HEK293 (cell line): Measurements from ENCODE around the gene GPHA2.

Experiments used
- HOXD13 ChIP-seq: sonication (generic); formaldehyde crosslinking; IDR thresholded peaks from 2 replicates; pipeline ENCODE4 v1.8.0; 2022; ENCODE audit warnings: missing genetic modification reagents, borderline replicate concordance
- KLF9 ChIP-seq: fragments of 450-650 bp; formaldehyde crosslinking; IDR thresholded peaks from 2 replicates; pipeline ENCODE4 v1.5.1; 2016; ENCODE audit warnings: missing biosample characterization, missing genetic modification characterization, low read depth
- TSHZ1 ChIP-seq: fragments of 450-650 bp; formaldehyde crosslinking; IDR thresholded peaks from 2 replicates; pipeline ENCODE4 v1.5.1; 2016; ENCODE audit warnings: missing biosample characterization, missing genetic modification characterization, borderline replicate concordance
- ZNF10 ChIP-seq: fragments of 450-650 bp; formaldehyde crosslinking; IDR thresholded peaks from 2 replicates; pipeline ENCODE4 v1.5.1; 2017; ENCODE audit warnings: missing biosample characterization, missing genetic modification characterization
- ZNF114 ChIP-seq: fragments of 450-650 bp; formaldehyde crosslinking; IDR thresholded peaks from 2 replicates; pipeline ENCODE4 v1.5.0; 2017; ENCODE audit warnings: missing biosample characterization, missing genetic modification characterization
- ZNF23 ChIP-seq: fragments of 450-650 bp; formaldehyde crosslinking; IDR thresholded peaks from 2 replicates; pipeline ENCODE4 v1.5.1; 2016; ENCODE audit warnings: missing biosample characterization, missing genetic modification characterization, borderline replicate concordance
- ZNF350 ChIP-seq: fragments of 450-650 bp; formaldehyde crosslinking; IDR thresholded peaks from 2 replicates; pipeline ENCODE4 v1.5.0; 2017; ENCODE audit warnings: missing biosample characterization, mild to moderate bottlenecking, missing genetic modification characterization
- TF ChIP-seq, protein P1 (sequence below): fragments of 450-650 bp; formaldehyde crosslinking; IDR thresholded peaks from 2 replicates; pipeline ENCODE4 v1.5.1; 2016; ENCODE audit warnings: missing biosample characterization, missing genetic modification characterization
- TF ChIP-seq, protein P2 (sequence below): fragments of 450-650 bp; formaldehyde crosslinking; IDR thresholded peaks from 2 replicates; pipeline ENCODE4 v1.5.1; 2016; ENCODE audit warnings: missing biosample characterization, missing genetic modification characterization
- TF ChIP-seq, protein P3 (sequence below): fragments of 450-650 bp; formaldehyde crosslinking; IDR thresholded peaks from 2 replicates; pipeline ENCODE4 v1.5.1; 2016; ENCODE audit warnings: missing biosample characterization, missing genetic modification characterization, low read depth

- TF ChIP-seq, protein P1, sequence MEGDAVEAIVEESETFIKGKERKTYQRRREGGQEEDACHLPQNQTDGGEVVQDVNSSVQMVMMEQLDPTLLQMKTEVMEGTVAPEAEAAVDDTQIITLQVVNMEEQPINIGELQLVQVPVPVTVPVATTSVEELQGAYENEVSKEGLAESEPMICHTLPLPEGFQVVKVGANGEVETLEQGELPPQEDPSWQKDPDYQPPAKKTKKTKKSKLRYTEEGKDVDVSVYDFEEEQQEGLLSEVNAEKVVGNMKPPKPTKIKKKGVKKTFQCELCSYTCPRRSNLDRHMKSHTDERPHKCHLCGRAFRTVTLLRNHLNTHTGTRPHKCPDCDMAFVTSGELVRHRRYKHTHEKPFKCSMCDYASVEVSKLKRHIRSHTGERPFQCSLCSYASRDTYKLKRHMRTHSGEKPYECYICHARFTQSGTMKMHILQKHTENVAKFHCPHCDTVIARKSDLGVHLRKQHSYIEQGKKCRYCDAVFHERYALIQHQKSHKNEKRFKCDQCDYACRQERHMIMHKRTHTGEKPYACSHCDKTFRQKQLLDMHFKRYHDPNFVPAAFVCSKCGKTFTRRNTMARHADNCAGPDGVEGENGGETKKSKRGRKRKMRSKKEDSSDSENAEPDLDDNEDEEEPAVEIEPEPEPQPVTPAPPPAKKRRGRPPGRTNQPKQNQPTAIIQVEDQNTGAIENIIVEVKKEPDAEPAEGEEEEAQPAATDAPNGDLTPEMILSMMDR (tag by site-specific recombination) = no peak
- TF ChIP-seq, protein P2, sequence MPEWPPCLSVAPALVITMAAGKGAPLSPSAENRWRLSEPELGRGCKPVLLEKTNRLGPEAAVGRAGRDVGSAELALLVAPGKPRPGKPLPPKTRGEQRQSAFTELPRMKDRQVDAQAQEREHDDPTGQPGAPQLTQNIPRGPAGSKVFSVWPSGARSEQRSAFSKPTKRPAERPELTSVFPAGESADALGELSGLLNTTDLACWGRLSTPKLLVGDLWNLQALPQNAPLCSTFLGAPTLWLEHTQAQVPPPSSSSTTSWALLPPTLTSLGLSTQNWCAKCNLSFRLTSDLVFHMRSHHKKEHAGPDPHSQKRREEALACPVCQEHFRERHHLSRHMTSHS = no peak
- no peak for TF ChIP-seq HOXD13
- TF ChIP-seq ZNF114 (tag by site-specific recombination) = no peak
- TF ChIP-seq KLF9 = no peak
- no peak for TF ChIP-seq ZNF23 (tag by site-specific recombination)
- TF ChIP-seq ZNF10 = no peak
- TF ChIP-seq ZNF350 (tag by site-specific recombination) = no peak
- no peak for TF ChIP-seq TSHZ1
- TF ChIP-seq, protein P3, sequence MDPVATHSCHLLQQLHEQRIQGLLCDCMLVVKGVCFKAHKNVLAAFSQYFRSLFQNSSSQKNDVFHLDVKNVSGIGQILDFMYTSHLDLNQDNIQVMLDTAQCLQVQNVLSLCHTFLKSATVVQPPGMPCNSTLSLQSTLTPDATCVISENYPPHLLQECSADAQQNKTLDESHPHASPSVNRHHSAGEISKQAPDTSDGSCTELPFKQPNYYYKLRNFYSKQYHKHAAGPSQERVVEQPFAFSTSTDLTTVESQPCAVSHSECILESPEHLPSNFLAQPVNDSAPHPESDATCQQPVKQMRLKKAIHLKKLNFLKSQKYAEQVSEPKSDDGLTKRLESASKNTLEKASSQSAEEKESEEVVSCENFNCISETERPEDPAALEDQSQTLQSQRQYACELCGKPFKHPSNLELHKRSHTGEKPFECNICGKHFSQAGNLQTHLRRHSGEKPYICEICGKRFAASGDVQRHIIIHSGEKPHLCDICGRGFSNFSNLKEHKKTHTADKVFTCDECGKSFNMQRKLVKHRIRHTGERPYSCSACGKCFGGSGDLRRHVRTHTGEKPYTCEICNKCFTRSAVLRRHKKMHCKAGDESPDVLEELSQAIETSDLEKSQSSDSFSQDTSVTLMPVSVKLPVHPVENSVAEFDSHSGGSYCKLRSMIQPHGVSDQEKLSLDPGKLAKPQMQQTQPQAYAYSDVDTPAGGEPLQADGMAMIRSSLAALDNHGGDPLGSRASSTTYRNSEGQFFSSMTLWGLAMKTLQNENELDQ (tag by site-specific recombination) = no peak
Measured at GRCh38 chr11:64887234-64887756, 48.4 kb downstream of the GPHA2 start.
